Coronary artery (tissue), 2 donors: Measurements from ENCODE around the gene FAM199X.
A peak's percentile ranks its signal among the peaks of the same experiment; 100 is the strongest.

ENCODE experiments used
- DNase-seq: peaks from one replicate; pipeline ENCODE4 v3.0.0-alpha.2; 2017; ENCODE audit warnings: low spot score
- H3K27ac ChIP-seq, 2 donors: fragments of 200-600 bp; sonication (generic); one replicate each; pipeline ENCODE4 v1.5.1; 2016 to 2019
- H3K4me3 ChIP-seq: fragments of 200-600 bp; sonication (generic); 2 replicates; pipeline ENCODE4 v1.5.1; 2016; ENCODE audit warnings: mild to moderate bottlenecking, moderate library complexity
- TF ChIP-seq, protein P1 (sequence below): fragments of 200-600 bp; sonication (generic); IDR thresholded peaks from one replicate; pipeline ENCODE4 v1.5.1; 2019; ENCODE audit warnings: antibody characterized with exemption

Gene FAM199X

DNA sequence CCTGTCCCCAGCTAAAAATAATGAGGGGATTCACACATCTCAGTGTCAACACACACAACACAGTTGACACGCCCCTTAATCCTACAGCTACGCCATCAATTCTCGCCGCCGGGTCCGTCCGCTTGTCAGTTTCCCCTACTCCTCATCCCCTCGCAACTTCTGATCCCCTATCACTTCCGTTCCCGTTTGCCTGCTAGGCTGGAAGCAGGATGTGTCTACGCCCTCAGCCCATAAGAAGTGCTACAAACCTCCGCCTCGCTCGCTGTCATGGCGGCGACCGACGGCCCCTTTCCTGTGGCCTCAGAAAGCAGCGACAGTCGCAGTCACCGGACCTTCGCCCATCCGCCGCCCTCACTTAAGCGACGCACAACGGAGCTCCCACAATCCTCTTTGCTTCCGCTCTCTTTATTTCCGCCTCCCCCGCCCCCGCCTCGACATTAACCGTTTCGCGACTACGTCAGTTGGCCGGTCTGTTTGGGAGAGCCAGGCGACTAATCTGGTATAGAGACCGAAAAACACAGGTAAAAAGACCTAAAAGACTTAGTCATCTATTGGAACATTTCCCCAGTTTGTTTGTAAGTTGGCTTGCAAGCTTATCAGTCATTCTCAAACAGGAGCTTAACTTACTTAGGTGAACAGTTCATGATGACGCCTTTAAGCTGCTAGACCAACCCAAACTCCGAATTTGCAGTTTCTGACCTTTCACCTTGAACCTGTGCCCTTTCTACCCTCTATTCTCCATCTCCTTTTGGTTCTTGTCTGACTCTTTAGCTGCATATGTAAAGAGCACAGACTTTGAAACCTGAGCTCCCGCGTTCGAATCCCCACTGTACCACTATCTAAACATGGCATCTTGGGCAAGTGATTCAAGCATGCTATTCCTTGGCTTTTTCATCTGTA, 9.4 kb upstream of the FAM199X start, which contains the start of gene SLC25A53:
SLC25A53 (minus strand) TSS at position 380 of the 900 bp plus-strand sequence. CDS start 51,752 bp downstream, outside the sequence.
- peak within 1 kb of the TSS; percentile 68 to 91 for H3K27ac ChIP-seq
- TF ChIP-seq, protein P1, sequence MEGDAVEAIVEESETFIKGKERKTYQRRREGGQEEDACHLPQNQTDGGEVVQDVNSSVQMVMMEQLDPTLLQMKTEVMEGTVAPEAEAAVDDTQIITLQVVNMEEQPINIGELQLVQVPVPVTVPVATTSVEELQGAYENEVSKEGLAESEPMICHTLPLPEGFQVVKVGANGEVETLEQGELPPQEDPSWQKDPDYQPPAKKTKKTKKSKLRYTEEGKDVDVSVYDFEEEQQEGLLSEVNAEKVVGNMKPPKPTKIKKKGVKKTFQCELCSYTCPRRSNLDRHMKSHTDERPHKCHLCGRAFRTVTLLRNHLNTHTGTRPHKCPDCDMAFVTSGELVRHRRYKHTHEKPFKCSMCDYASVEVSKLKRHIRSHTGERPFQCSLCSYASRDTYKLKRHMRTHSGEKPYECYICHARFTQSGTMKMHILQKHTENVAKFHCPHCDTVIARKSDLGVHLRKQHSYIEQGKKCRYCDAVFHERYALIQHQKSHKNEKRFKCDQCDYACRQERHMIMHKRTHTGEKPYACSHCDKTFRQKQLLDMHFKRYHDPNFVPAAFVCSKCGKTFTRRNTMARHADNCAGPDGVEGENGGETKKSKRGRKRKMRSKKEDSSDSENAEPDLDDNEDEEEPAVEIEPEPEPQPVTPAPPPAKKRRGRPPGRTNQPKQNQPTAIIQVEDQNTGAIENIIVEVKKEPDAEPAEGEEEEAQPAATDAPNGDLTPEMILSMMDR: no peak
- DNase-seq: peak; percentile 83
- H3K4me3 ChIP-seq: peak within 1 kb of the TSS; percentile 72

GRCh38 chrX:104166735-104167436, 633 bp downstream of the FAM199X start:
- Histone ChIP-seq H3K27ac (peak overlapping the region; percentile 76 to 91), H3K4me3 (peak overlapping the region; percentile 80)
- DNase-seq: no peak
- TF ChIP-seq, protein P1: no peak

DNA sequence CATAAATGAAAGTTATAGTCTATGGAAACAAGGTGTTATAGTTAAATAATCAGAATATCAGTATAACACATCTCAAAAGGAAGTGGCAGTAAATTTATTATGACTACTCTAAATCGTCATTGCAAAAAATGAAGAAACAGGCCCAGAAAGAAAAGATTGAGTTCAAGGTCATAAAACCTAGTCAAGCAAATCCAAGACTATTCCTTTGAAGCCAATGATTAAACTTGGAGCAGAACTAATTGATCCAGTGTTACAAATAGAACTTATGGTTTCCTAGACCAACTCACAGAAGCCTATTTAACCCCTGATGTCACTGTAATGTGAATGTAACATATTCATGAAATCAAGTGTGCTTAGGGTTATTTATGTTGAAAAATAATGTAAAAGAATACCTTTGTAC, 1.9 kb downstream of the FAM199X start:
- Histone ChIP-seq H3K27ac (no peak overlapping the region), H3K4me3 (peak overlapping the region; percentile 80)
- TF ChIP-seq, protein P1: no peak
- no peak for DNase-seq

DNA sequence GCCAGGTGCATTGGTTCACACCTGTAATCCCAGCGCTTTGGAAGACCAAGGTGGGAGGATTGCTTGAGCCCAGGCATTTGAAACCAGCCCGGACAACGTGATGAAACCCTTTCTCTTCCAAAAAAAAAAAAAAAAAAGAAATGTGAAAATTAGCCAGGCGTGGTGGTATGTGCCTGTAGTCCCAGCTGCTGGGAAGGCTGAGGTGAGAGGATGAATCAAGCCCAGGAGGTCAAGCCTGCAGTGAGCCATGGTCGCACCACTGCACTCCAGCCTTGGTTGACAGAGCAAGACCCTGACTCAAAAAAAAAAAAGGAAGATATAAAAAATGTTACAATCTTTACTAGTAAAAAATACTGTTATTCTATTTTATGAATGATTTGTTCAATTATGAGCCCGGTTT, 5.9 kb downstream of the FAM199X start:
- no peak for DNase-seq
- Histone ChIP-seq H3K27ac (no peak overlapping the region), H3K4me3 (no peak overlapping the region)
- TF ChIP-seq, protein P1: no peak

DNA sequence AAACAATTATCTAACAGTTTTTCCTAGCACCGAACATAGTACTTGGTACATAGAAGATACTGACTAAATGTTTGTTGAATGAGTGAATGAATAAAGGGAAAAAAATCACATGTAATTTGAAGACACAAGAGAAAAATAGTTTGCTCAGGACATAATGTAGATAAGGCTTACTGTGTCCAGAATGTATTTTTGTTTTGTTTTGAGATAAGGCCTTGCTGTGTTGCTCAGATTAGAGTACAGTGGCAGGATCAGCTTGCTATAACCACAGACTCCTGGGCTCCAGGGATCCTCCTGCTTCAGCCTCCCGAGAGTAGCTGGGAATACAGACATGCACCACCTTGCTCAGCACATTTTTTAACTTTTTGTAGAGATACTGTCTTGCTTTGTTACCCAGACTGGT, 6.5 kb downstream of the FAM199X start:
- TF ChIP-seq, protein P1: no peak
- no peak for DNase-seq
- Histone ChIP-seq H3K4me3 (no peak overlapping the region), H3K27ac (no peak overlapping the region)

GRCh38 chrX:104173841-104174240, 7.6 kb downstream of the FAM199X start:
- TF ChIP-seq, protein P1: no peak
- DNase-seq: no peak
- H3K4me3 ChIP-seq: no peak overlapping the region

More at GRCh38 chrX:104173841-104174240, 7.6 kb downstream of the FAM199X start:
- no peak overlapping the region for H3K27ac ChIP-seq
